ENCODE measurements around the gene CPXCR1.
"Not testable (repeated sequence)": the region's sequence is repeated elsewhere in the genome, so short reads cannot be mapped to it uniquely, and the experiment has no call there.

Gene CPXCR1

DNA sequence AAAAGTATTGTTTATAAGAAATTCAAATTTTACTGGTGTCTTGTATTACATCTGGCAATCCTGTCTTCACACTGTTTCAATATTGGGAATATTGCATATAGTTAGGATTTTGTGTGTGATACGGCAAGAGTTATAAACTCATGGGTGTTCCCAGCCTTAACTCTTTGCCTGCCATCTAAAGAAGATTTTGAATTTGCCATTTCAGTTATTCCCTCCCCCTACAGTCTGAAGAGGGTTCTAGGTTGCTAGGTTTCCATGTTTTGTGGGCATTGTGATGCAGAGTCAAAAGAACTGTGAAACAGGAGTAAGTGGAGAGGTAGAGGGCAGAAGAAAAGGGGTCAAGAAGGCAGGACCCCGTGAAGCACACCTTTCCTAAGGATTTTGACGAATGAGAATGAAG is at the start of gene CPXCR1:
Gene CPXCR1 (plus strand): TSS at position 301 of the 400 bp plus-strand sequence. CDS start 6,190 bp downstream, outside the sequence.
- DNase-seq = no peak

DNA sequence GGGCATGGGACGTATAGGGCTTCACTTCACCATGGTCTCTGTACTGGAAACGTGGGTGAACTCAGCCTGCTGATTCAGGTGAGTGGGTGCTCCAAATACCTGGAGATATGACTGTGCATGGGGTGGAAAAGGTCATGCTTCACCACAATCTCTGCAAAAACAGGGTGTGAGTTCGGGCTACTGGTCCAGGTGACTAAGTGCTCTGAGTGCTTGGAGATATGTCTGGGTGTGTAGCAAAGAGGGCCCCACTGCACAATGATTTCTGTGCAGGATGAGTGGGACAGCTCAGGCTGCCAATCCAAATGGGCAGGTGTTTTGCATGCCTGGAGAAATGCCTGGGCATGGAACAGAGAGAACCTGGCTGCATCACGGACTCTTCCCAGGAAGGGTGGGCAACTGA is 11.2 kb upstream of the CPXCR1 start:
- no peak for DNase-seq

DNA sequence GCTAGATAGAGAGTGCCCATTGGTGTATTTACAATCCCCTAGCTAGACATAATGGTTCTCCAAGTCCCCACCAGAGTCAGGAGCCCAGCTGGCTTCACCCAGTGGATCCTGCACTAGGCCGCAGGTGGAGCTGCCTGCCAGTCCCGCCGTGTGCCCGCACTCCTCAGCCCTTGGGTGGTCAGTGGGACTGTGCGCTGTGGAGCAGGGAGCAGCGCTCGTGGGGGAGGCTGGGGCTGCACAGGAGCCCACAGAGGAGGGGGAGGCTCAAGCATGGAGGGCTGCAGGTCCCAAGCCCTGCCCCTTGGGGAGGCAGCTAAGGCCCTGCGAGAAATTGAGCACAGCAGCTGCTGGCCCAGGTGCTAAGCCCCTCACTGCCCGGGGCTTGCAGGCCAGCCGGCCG is 810 bp upstream of the CPXCR1 start:
- DNase-seq = not testable (repeated sequence)

DNA sequence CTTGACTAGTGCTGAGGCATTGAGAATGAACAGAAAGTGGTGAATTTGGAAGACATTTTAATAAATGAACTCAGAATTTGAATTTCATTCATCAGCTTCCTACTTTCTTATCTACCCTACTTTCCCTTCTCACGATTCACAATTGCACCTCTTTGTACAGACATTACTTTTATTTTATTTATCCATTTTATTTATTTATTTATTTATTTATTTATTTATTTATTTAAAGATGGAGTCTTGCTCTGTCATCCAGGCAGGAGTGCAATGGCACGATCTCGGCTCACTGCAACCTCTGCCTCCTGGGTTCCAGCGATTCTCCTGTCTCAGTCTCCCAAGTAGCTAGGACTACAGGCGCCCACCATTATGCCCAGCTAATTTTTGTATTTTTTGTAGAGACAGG is 5.3 kb downstream of the CPXCR1 start:
- DNase-seq = not testable (repeated sequence)

DNA sequence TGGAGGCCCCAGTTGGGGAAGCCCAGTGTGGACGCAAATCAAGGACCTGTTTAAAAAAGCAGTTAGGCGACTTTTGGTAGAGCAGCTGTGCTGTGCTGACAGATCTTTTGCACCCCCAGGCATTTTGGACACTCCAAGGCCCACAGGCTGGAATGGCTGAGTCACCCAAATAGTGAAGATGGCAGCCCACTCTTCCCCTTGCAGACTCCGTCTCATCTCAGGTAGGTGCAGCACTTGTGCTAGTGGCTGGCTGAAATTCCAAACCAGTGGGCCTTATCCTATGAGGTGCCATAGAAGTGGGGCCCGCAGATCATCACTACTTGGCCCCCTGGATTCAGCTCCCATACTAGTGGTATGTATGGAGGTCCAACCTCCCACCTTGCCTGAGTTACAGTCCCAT is 42.8 kb downstream of the CPXCR1 start:
- DNase-seq = no peak
